HG03196 (cell line): ENCODE results near the gene SYNPO2L.
"Not testable (repeated sequence)": the region's sequence is repeated elsewhere in the genome, so short reads cannot be mapped to it uniquely, and the experiment has no call there.

Source experiments
- ATAC-seq: cut with Tn5 transposase; IDR thresholded peaks from one replicate; pipeline ENCODE4 v1.9.1; 2021; ENCODE audit not compliant: unreplicated experiment

The SYNPO2L gene

GRCh38 chr10:73620974-73621373, 34.9 kb downstream of the SYNPO2L start:
- ATAC-seq = not testable (repeated sequence)

GRCh38 chr10:73617143-73617542, 38.7 kb downstream of the SYNPO2L start:
- not testable (repeated sequence) for ATAC-seq

- ATAC-seq = no peak
Measured at GRCh38 chr10:73614720-73615119, 41.1 kb downstream of the SYNPO2L start.

GRCh38 chr10:73609116-73609515, 46.7 kb downstream of the SYNPO2L start:
- no peak for ATAC-seq

GRCh38 chr10:73601486-73601921, 54.3 kb downstream of the SYNPO2L start:
- ATAC-seq = no peak

- ATAC-seq = no peak
Measured at GRCh38 chr10:73597346-73597745, 58.5 kb downstream of the SYNPO2L start.
